ENCODE data around the gene NUDCD3.

DNA sequence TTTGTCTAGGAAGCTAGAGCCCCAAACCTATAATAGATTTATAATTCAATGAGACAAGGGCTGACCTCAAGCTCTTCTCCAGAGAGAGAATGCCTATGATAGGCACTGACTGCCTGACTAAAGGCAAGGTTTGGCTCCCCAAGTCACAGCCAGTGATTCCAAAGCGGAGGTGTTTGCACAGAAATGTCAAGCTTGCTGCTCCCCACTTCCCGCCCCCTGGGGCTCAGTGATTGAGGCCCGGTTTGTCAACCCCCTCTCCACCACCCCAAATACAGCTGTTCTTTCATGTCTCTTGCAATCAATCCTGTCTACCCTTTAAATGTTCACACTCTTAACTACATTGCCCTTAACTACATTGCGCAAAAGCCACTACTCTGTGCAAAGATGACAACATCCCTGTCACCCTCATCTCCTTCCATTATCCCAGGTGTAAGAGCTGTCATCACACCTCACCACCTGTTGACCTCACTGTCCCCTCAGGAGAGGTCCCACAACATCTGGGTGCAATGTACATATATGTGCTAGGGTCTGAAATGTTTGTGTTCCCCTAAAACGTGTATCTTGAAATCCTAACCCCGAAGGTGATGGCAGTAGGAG lies 58.0 kb downstream of the NUDCD3 start:
- TF ChIP-seq, protein P1, sequence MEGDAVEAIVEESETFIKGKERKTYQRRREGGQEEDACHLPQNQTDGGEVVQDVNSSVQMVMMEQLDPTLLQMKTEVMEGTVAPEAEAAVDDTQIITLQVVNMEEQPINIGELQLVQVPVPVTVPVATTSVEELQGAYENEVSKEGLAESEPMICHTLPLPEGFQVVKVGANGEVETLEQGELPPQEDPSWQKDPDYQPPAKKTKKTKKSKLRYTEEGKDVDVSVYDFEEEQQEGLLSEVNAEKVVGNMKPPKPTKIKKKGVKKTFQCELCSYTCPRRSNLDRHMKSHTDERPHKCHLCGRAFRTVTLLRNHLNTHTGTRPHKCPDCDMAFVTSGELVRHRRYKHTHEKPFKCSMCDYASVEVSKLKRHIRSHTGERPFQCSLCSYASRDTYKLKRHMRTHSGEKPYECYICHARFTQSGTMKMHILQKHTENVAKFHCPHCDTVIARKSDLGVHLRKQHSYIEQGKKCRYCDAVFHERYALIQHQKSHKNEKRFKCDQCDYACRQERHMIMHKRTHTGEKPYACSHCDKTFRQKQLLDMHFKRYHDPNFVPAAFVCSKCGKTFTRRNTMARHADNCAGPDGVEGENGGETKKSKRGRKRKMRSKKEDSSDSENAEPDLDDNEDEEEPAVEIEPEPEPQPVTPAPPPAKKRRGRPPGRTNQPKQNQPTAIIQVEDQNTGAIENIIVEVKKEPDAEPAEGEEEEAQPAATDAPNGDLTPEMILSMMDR (IDR thresholded peaks at IDR 0.05): no peak
- TF ChIP-seq POLR2AphosphoS5 (IDR thresholded peaks at IDR 0.05): no peak
- no peak for TF ChIP-seq POLR2A (IDR thresholded peaks at IDR 0.05)
